Testis (tissue), 3 donors: ENCODE measurements around the gene CNIH3. TPM values are rescaled to one million over a fixed set of nuclear protein-coding genes. Genes with fewer than 3 reads are reported as not detected.

ENCODE experiments used
- DNase-seq: peaks from one replicate; pipeline ENCODE4 v3.0.0-alpha.2; 2019
- H3K27ac ChIP-seq, 2 donors: fragments of 200-600 bp; sonication (generic); one replicate each; pipeline ENCODE4 v1.5.1; 2019
- H3K27me3 ChIP-seq: fragments of 200-600 bp; sonication (generic); one replicate; pipeline ENCODE4 v1.5.1; 2019
- H3K36me3 ChIP-seq: fragments of 200-600 bp; sonication (generic); one replicate; pipeline ENCODE4 v1.5.1; 2017; ENCODE audit warnings: low read depth; ENCODE audit errors: missing control alignments
- H3K4me1 ChIP-seq: fragments of 200-600 bp; sonication (generic); one replicate; pipeline ENCODE4 v1.5.1; 2019
- H3K4me3 ChIP-seq, 2 donors: fragments of 200-600 bp; sonication (generic); one replicate each; pipeline ENCODE4 v1.5.1; 2017 to 2019
- H3K9me3 ChIP-seq: fragments of 200-600 bp; sonication (generic); one replicate; pipeline ENCODE4 v1.5.1; 2017
- CTCF ChIP-seq, 3 experiments: fragments of 450-650 bp in 2 of 3; fragments of 200-600 bp in 1 of 3; sonication (generic) in 1 of 3; IDR thresholded peaks; one replicate each; pipeline ENCODE4 v1.5.1; 2016 to 2019; ENCODE audit warnings: antibody characterized with exemption in 3 of 3, mild to moderate bottlenecking in 2 of 3, moderate library complexity in 1 of 3
- POLR2A ChIP-seq: fragments of 450-650 bp; IDR thresholded peaks from one replicate; pipeline ENCODE4 v1.6.1; 2017; ENCODE audit warnings: antibody characterized with exemption, mild to moderate bottlenecking, moderate library complexity
- WGBS, 2 donors: methylation state at CpG; one replicate each; pipeline ENCODE4 v1.1.5; 2018; 5-methylcytosine and 5-hydroxymethylcytosine counted together
- intact Hi-C: fragments of 100-400 bp; cut with DNase I; formaldehyde crosslinking; loops from one replicate; pipeline ENCODE4 v1.15.1; 2023; ENCODE audit warnings: low total_unique reads
- polyA plus RNA-seq: library from polyadenylated mRNA; stranded (reverse); fragments of 350-450 nt; fragmentation: Illumina TruSeq; extraction: RNeasy Lipid Tissue Mini Kit (QIAGEN cat#74804); gene quantifications from one replicate; pipeline ENCODE4 v1.2.3, GENCODE V29; 2014; ENCODE audit warnings: low read depth, low replicate concordance; ENCODE audit not compliant: insufficient read depth
- total RNA-seq, 2 donors: library from RNA; depleted of rRNA; stranded (reverse); fragments of >200 nt; gene quantifications; one replicate each; pipeline ENCODE4 v1.2.3, GENCODE V29; 2016

Gene CNIH3
- total and polyA plus RNA-seq, 3 donors from 2014 or later: 8.5 to 9.8 (median 8.5) TPM

GRCh38 chr1:224592636-224593582, 23.2 kb upstream of the CNIH3 start:
- Histone ChIP-seq H3K4me1 (no peaks in the 10 kb centered on the region), H3K27ac (no peak overlapping the region), H3K27me3 (no peaks in the 10 kb centered on the region), H3K4me3 (no peak overlapping the region), H3K9me3 (no peaks in the 10 kb centered on the region), H3K36me3 (no peaks in the 10 kb centered on the region)
- no peak for TF ChIP-seq POLR2A
- no peak for TF ChIP-seq CTCF (IDR thresholded peaks at IDR 0.05)
- intact Hi-C loops: no loop called here
- 70 to 76% methylated on average over 6 of the region's 6 CpGs for WGBS, 2 donors
- no peak for DNase-seq

GRCh38 chr1:224594360-224594759, 21.8 kb upstream of the CNIH3 start:
- H3K4me3 ChIP-seq: no peak overlapping the region
- H3K9me3 ChIP-seq: no peaks in the 10 kb centered on the region
- 83 to 89% methylated on average over 3 of the region's 3 CpGs for WGBS, 2 donors
- intact Hi-C loops: no loop called here
- no peak for DNase-seq
- TF ChIP-seq POLR2A: no peak
- TF ChIP-seq CTCF (IDR thresholded peaks at IDR 0.05): no peak
- H3K4me1 ChIP-seq: no peaks in the 10 kb centered on the region
- no peaks in the 10 kb centered on the region for H3K27me3 ChIP-seq
- H3K36me3 ChIP-seq: no peaks in the 10 kb centered on the region
- no peak overlapping the region for H3K27ac ChIP-seq

- no peak for DNase-seq
- Histone ChIP-seq H3K27me3 (no peaks in the 10 kb centered on the region), H3K4me1 (no peaks in the 10 kb centered on the region), H3K9me3 (no peaks in the 10 kb centered on the region), H3K27ac (no peak overlapping the region), H3K4me3 (no peak overlapping the region), H3K36me3 (no peaks in the 10 kb centered on the region)
- intact Hi-C loops: no loop called here
- TF ChIP-seq POLR2A (no peak), CTCF (IDR thresholded peaks at IDR 0.05) (no peak)
These were observed 21.3 kb upstream of the CNIH3 start for GRCh38 chr1:224594851-224595250.

- WGBS, 2 donors: 87 to 92% methylated on average over 10 to 11 of the region's 11 CpGs
- DNase-seq: no peak
- H3K27ac ChIP-seq: no peak overlapping the region
- H3K36me3 ChIP-seq: no peaks in the 10 kb centered on the region
- no peaks in the 10 kb centered on the region for H3K4me1 ChIP-seq
- H3K4me3 ChIP-seq: no peak overlapping the region
- no peaks in the 10 kb centered on the region for H3K27me3 ChIP-seq
- no peaks in the 10 kb centered on the region for H3K9me3 ChIP-seq
- TF ChIP-seq CTCF (IDR thresholded peaks at IDR 0.05): no peak
- TF ChIP-seq POLR2A: no peak
- intact Hi-C loops: no loop called here
These were observed 10.5 kb upstream of the CNIH3 start for GRCh38 chr1:224605482-224606181.
